Ovary (tissue), 3 donors: ENCODE data around the gene INPPL1.

Experiments used
- CTCF ChIP-seq, 3 donors: fragments of 450-650 bp in 2 of 3; fragments of 200-600 bp in 1 of 3; IDR thresholded peaks; one replicate each; pipeline versions ENCODE4 v1.5.1 to v1.8.0; 2016 to 2022; ENCODE audit warnings: antibody characterized with exemption in 3 of 3, mild to moderate bottlenecking in 1 of 3
- EP300 ChIP-seq: sonication (generic); formaldehyde crosslinking; IDR thresholded peaks from one replicate; pipeline ENCODE4 v1.6.1; 2017; ENCODE audit warnings: antibody characterized with exemption
- donor health status: DM: no; HTN: no; CAD: no.

- TF ChIP-seq CTCF (IDR thresholded peaks at IDR 0.05) (no peak), EP300 (no peak)
Measured at GRCh38 chr11:72242141-72242540, 17.6 kb downstream of the INPPL1 start.
